Measurements from ENCODE around the gene UQCC5.

DNA sequence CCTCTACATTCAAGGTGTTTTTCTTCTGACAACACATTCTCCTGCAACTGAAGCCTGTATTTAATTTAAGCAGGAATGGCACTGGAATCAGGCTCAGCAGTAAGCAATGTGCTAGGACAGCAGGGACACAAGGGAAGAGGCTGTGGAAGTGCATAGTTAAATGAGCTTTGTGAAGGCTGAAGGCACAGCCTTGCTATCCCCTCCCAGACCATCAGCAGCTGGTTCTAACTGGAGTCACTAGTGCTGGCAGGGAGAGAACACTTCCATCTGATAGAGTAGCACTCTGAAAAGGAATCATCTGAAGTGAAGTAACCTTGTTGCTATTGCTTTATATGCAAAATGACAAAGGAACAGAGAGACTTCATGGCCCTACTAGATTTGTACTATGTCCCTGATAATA is 14.7 kb downstream of the UQCC5 start:
- TF ChIP-seq SREBF2 (IDR thresholded peaks at IDR 0.05) = no peak
- TF ChIP-seq TP53 (CRISPR knock-in tag; IDR thresholded peaks at IDR 0.05) = no peak
- no peak for TF ChIP-seq CTCF (IDR thresholded peaks at IDR 0.05)
- no peak for TF ChIP-seq GATA3 (IDR thresholded peaks at IDR 0.05; ENCODE audit: borderline replicate concordance)
- no peak for TF ChIP-seq ESRRA (IDR thresholded peaks at IDR 0.05; ENCODE audit: borderline replicate concordance, low read length)
- TF ChIP-seq, protein P1, sequence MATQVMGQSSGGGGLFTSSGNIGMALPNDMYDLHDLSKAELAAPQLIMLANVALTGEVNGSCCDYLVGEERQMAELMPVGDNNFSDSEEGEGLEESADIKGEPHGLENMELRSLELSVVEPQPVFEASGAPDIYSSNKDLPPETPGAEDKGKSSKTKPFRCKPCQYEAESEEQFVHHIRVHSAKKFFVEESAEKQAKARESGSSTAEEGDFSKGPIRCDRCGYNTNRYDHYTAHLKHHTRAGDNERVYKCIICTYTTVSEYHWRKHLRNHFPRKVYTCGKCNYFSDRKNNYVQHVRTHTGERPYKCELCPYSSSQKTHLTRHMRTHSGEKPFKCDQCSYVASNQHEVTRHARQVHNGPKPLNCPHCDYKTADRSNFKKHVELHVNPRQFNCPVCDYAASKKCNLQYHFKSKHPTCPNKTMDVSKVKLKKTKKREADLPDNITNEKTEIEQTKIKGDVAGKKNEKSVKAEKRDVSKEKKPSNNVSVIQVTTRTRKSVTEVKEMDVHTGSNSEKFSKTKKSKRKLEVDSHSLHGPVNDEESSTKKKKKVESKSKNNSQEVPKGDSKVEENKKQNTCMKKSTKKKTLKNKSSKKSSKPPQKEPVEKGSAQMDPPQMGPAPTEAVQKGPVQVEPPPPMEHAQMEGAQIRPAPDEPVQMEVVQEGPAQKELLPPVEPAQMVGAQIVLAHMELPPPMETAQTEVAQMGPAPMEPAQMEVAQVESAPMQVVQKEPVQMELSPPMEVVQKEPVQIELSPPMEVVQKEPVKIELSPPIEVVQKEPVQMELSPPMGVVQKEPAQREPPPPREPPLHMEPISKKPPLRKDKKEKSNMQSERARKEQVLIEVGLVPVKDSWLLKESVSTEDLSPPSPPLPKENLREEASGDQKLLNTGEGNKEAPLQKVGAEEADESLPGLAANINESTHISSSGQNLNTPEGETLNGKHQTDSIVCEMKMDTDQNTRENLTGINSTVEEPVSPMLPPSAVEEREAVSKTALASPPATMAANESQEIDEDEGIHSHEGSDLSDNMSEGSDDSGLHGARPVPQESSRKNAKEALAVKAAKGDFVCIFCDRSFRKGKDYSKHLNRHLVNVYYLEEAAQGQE (IDR thresholded peaks at IDR 0.05) = no peak
- no peak for TF ChIP-seq CHD4 (IDR thresholded peaks at IDR 0.05; ENCODE audit: borderline replicate concordance)
- TF ChIP-seq, protein P2, sequence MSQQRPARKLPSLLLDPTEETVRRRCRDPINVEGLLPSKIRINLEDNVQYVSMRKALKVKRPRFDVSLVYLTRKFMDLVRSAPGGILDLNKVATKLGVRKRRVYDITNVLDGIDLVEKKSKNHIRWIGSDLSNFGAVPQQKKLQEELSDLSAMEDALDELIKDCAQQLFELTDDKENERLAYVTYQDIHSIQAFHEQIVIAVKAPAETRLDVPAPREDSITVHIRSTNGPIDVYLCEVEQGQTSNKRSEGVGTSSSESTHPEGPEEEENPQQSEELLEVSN (IDR thresholded peaks at IDR 0.05; ENCODE audit: borderline replicate concordance, low read depth) = no peak
